Fibroblast of lung (primary cell): ENCODE data around the gene MTFP1. TPM values are rescaled to one million over a fixed set of nuclear protein-coding genes. Genes with fewer than 3 reads are reported as not detected.

Experiments used
- DNase-seq, 2 donors: peaks; one replicate each; pipeline versions ENCODE4 v3.0.0 to v3.0.0-alpha.2; 2010; ENCODE audit warnings: low read depth in 2 of 2
- H2AFZ ChIP-seq: 2 replicates; pipeline ENCODE4 v1.5.1; 2012; ENCODE audit warnings: low read length, control low read depth, inconsistent platforms
- H3K27ac ChIP-seq: 2 replicates; pipeline ENCODE4 v1.5.1; 2011; ENCODE audit warnings: low read length, control low read depth; ENCODE audit not compliant: insufficient read depth
- H3K27me3 ChIP-seq: 2 replicates; pipeline ENCODE4 v1.5.1; 2011; ENCODE audit warnings: mild to moderate bottlenecking, low read length; ENCODE audit not compliant: control insufficient read depth, insufficient read depth
- H3K36me3 ChIP-seq: 2 replicates; pipeline ENCODE4 v1.5.1; 2011; ENCODE audit warnings: low read length; ENCODE audit not compliant: control insufficient read depth, insufficient read depth
- H3K4me1 ChIP-seq: 2 replicates; pipeline ENCODE4 v1.5.1; 2011; ENCODE audit warnings: low read length; ENCODE audit not compliant: control insufficient read depth, insufficient read depth; ENCODE audit errors: extremely low read depth
- H3K4me2 ChIP-seq: 2 replicates; pipeline ENCODE4 v1.5.1; 2011; ENCODE audit warnings: low read length, control low read depth; ENCODE audit not compliant: insufficient read depth; ENCODE audit errors: extremely low read depth
- H3K4me3 ChIP-seq, 4 experiments: fragments of 200-600 bp in 1 of 4; sonication (generic) in 1 of 4; replicated peaks in 1 of 4; 2 replicates each; pipeline ENCODE4 v1.5.1; 2011 to 2016; ENCODE audit warnings: low read length in 4 of 4, low read depth in 3 of 4, mild to moderate bottlenecking in 3 of 4, control low read depth in 2 of 4, inconsistent platforms in 1 of 4, mixed read lengths in 1 of 4; ENCODE audit not compliant: insufficient read depth in 1 of 4; ENCODE audit errors: control extremely low read depth in 1 of 4
- H3K79me2 ChIP-seq: 2 replicates; pipeline ENCODE4 v1.5.1; 2012; ENCODE audit warnings: mild to moderate bottlenecking, low read length, inconsistent platforms; ENCODE audit not compliant: control insufficient read depth, insufficient read depth
- H3K9ac ChIP-seq: 2 replicates; pipeline ENCODE4 v1.5.1; 2011; ENCODE audit warnings: mild to moderate bottlenecking, low read length, control low read depth; ENCODE audit not compliant: insufficient read depth
- H3K9me3 ChIP-seq: 2 replicates; pipeline ENCODE4 v1.5.1; 2012; ENCODE audit warnings: low read depth, low read length; ENCODE audit not compliant: control insufficient read depth, insufficient read depth
- H4K20me1 ChIP-seq: 2 replicates; pipeline ENCODE4 v1.5.1; 2011; ENCODE audit warnings: low read length; ENCODE audit not compliant: control insufficient read depth, insufficient read depth; ENCODE audit errors: extremely low read depth
- EZH2 ChIP-seq: IDR thresholded peaks from 2 replicates; pipeline ENCODE4 v1.5.1; 2012; ENCODE audit warnings: low read length, control low read depth, mild to moderate bottlenecking; ENCODE audit errors: missing control alignments
- polyA plus RNA-seq, 2 donors: library from polyadenylated mRNA; depleted of rRNA in 1 of 2; stranded (reverse) in 1 of 2; unstranded in 1 of 2; fragments of >200 nt; gene quantifications; 2 replicates each; pipeline ENCODE4 v1.2.1, GENCODE V29; 2011 to 2012; ENCODE audit warnings: missing spikeins in 1 of 2
- total RNA-seq: library from RNA; depleted of rRNA; stranded (reverse); fragments of >200 nt; gene quantifications from 2 replicates; pipeline ENCODE4 v1.2.1, GENCODE V29; 2014
- TF ChIP-seq, protein P1 (sequence below), 2 donors: IDR thresholded peaks in 1 of 2; conservative IDR thresholded peaks in 1 of 2; 1 replicate in 1 of 2; 2 replicates in 1 of 2; pipeline ENCODE4 v1.5.1; 2011 to 2012; ENCODE audit warnings: low read length in 2 of 2, control low read depth in 1 of 2, inconsistent platforms in 1 of 2, low read depth in 1 of 2, mild to moderate bottlenecking in 1 of 2

Gene MTFP1
- total and polyA plus RNA-seq, 2 donors (not counting 1 experiment from before 2014, with no cell fraction given): 2.5 to 3.8 TPM

- Histone ChIP-seq H3K4me2 (no peak overlapping the region), H3K27ac (no peak overlapping the region), H3K36me3 (no peaks in the 10 kb centered on the region), H3K79me2 (no peaks in the 10 kb centered on the region), H2AFZ (no peak overlapping the region), H3K27me3 (peaks cover 4% of the 10 kb centered on the region), H3K4me3 (no peak overlapping the region), H3K9ac (no peak overlapping the region), H3K4me1 (no peaks in the 10 kb centered on the region), H4K20me1 (no peaks in the 10 kb centered on the region), H3K9me3 (no peaks in the 10 kb centered on the region)
- TF ChIP-seq, protein P1, sequence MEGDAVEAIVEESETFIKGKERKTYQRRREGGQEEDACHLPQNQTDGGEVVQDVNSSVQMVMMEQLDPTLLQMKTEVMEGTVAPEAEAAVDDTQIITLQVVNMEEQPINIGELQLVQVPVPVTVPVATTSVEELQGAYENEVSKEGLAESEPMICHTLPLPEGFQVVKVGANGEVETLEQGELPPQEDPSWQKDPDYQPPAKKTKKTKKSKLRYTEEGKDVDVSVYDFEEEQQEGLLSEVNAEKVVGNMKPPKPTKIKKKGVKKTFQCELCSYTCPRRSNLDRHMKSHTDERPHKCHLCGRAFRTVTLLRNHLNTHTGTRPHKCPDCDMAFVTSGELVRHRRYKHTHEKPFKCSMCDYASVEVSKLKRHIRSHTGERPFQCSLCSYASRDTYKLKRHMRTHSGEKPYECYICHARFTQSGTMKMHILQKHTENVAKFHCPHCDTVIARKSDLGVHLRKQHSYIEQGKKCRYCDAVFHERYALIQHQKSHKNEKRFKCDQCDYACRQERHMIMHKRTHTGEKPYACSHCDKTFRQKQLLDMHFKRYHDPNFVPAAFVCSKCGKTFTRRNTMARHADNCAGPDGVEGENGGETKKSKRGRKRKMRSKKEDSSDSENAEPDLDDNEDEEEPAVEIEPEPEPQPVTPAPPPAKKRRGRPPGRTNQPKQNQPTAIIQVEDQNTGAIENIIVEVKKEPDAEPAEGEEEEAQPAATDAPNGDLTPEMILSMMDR (conservative IDR thresholded peaks at IDR 0.05 in 1 of 2, IDR thresholded peaks at IDR 0.05 in 1 of 2; ENCODE audit: low read depth in 1 of 2, low read length in 2 of 2): no peak
- no peak for TF ChIP-seq EZH2
- no peak for DNase-seq
Observed at GRCh38 chr22:30452861-30453260, 27.3 kb downstream of the MTFP1 start.

DNA sequence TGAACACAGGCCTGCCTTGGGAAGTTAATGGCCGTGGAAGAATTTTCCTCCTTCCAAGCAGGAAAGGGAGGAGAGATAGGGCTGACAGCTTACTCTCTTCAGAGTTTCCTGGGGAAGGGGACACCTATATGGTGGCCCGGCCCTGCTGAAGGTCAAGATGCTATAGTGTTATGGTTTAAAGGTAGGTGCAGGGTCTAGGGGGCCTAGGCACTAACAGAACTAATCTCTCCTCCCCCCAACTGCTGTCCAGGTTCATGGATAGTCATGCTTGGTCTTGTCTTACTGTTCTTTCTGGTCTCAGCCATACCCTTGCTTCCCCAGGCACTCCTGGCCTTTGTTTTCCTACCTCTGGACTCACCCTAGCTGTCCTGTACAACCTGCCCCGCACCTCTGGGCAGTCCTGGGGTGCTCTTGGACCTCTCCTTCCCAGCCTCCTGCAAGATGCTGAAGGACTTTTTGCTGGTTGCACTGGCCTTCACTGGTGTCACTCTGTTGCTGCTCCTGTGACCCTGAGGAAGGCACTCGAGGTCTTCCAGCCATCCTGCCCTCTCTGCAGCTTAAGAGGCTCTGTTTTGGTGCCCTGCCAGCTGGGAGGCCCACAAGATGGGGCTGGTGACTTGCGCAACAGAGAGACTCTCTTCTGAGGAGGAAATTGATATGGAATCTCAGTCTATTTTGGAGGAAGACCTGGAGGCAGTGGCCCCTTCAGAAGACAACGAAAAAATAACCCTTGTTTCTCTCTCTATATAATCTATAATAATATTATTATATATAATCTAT is 28.4 kb downstream of the MTFP1 start:
- H3K4me2 ChIP-seq: no peak overlapping the region
- no peaks in the 10 kb centered on the region for H3K79me2 ChIP-seq
- H3K9me3 ChIP-seq: no peaks in the 10 kb centered on the region
- no peaks in the 10 kb centered on the region for H3K36me3 ChIP-seq
- H3K4me1 ChIP-seq: no peaks in the 10 kb centered on the region
- DNase-seq: peak in 1 of 2 donors; percentile 29
- H4K20me1 ChIP-seq: no peaks in the 10 kb centered on the region
- no peak overlapping the region for H3K27ac ChIP-seq
- peaks cover 4% of the 10 kb centered on the region for H3K27me3 ChIP-seq
- H3K9ac ChIP-seq: no peak overlapping the region
- H3K4me3 ChIP-seq: no peak overlapping the region
- H2AFZ ChIP-seq: no peak overlapping the region
- no peak for TF ChIP-seq EZH2
- TF ChIP-seq, protein P1 (conservative IDR thresholded peaks at IDR 0.05 in 1 of 2, IDR thresholded peaks at IDR 0.05 in 1 of 2; ENCODE audit: low read depth in 1 of 2, low read length in 2 of 2): no peak

GRCh38 chr22:30455075-30455840 is 29.7 kb downstream of the MTFP1 start:
- no peak overlapping the region for H2AFZ ChIP-seq
- H3K9me3 ChIP-seq: no peaks in the 10 kb centered on the region
- no peaks in the 10 kb centered on the region for H3K4me1 ChIP-seq
- H3K27ac ChIP-seq: no peak overlapping the region
- no peak overlapping the region for H3K4me2 ChIP-seq
- H3K79me2 ChIP-seq: no peaks in the 10 kb centered on the region
- H4K20me1 ChIP-seq: no peaks in the 10 kb centered on the region
- H3K27me3 ChIP-seq: peaks cover 4% of the 10 kb centered on the region
- TF ChIP-seq EZH2: no peak
- TF ChIP-seq, protein P1 (conservative IDR thresholded peaks at IDR 0.05 in 1 of 2, IDR thresholded peaks at IDR 0.05 in 1 of 2; ENCODE audit: low read depth in 1 of 2, low read length in 2 of 2): no peak
- no peak overlapping the region for H3K9ac ChIP-seq
- no peak for DNase-seq
- no peak overlapping the region for H3K4me3 ChIP-seq
- H3K36me3 ChIP-seq: no peaks in the 10 kb centered on the region
